D721Med (cell line): Measurements from ENCODE around the gene DLX1.

Source experiments
- DNase-seq: peaks from one replicate; pipeline ENCODE4 v3.0.0; 2011; ENCODE audit warnings: low spot score; ENCODE audit not compliant: insufficient read length
- FAIRE-seq: peaks from 2 replicates; lab custom pipeline; 2011; peaks lifted over from hg19 to GRCh38; lab: Jason Lieb, UNC
- CTCF ChIP-seq: IDR thresholded peaks from 2 replicates; pipeline ENCODE4 v1.5.1; 2012; ENCODE audit warnings: mild to moderate bottlenecking, control low read depth; ENCODE audit not compliant: insufficient read depth; ENCODE audit errors: missing control alignments

DLX1 gene

GRCh38 chr2:172100935-172101820 lies 15.9 kb downstream of the DLX1 start:
- FAIRE-seq (no peak), DNase-seq (peak; percentile 18)
- TF ChIP-seq CTCF, result no peak

GRCh38 chr2:172101821-172102390 lies 16.6 kb downstream of the DLX1 start:
- FAIRE-seq (no peak), DNase-seq (no peak)
- TF ChIP-seq CTCF, result no peak

GRCh38 chr2:172102391-172103359 lies 17.4 kb downstream of the DLX1 start, which contains the start of gene DLX2:
Gene DLX2 (minus strand): TSS chr2:172102900. CDS start chr2:172102538, 362 bp downstream.
- DNase-seq, result peak; percentile 67
- FAIRE-seq, result no peak
- no peak for TF ChIP-seq CTCF

GRCh38 chr2:172103471-172104272 lies 18.4 kb downstream of the DLX1 start:
- DNase-seq (peak; percentile 76), FAIRE-seq (no peak)
- peak; percentile 83 for TF ChIP-seq CTCF

GRCh38 chr2:172105471-172106107 lies 20.3 kb downstream of the DLX1 start:
- no peak for FAIRE-seq
- DNase-seq, result no peak

More at GRCh38 chr2:172105471-172106107, 20.3 kb downstream of the DLX1 start:
- no peak for TF ChIP-seq CTCF
